HL-60/S4 treated with retinoic acid at 250 ng/mL for 4 days and 3 days (cell line): ENCODE data around the gene AFAP1L2.

Experiments used
- in situ Hi-C: fragments of 300-500 bp; cut with MboI; formaldehyde crosslinking; loops from 2 replicates; pipeline ENCODE4 v1.7.0; 2022; ENCODE audit warnings: low sequenced_read_pairs

The AFAP1L2 gene

DNA sequence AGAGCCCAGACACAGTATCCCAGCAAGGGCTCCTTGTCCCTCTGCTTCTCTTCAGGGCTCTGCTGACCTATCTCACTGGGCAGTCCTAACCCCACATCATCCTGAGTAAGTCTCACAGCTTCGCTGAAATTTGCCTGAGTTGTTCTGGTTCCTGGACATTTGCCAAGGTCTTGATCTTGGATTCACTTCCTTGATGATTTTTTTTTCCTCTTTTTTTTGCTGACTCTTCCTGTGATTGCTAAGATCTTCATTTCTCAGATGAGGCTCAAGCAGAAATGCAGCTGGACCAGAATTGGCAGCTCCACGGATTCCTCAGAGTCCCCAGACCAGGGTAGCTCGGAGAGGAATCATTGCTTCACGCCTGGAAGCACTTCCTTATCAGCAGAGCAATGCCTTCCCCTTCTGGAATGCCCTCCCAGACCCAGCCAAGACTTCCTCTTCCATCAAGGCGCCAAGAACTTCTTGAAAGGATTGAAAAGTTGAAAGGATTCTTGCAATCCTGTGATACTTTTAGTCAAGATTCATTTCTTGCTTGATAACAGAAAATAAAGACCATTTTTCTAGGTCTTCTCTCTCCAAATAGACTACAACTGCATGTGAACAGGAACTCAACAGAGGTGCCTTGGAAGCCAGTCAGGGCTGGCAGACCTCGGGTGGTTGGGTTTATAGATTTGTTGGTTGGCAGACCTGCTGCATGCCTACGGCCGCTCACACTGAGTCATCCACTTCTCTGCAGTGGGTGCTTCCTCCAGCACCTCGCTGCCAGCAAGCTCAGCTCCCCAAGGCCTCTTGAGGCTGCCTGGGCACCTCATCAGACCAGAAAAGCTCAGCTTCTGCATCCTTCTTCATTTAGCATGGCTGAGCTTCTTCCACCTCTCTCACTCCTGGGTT, 8.8 kb upstream of the AFAP1L2 start:
- in situ Hi-C loops, result no loop called here

DNA sequence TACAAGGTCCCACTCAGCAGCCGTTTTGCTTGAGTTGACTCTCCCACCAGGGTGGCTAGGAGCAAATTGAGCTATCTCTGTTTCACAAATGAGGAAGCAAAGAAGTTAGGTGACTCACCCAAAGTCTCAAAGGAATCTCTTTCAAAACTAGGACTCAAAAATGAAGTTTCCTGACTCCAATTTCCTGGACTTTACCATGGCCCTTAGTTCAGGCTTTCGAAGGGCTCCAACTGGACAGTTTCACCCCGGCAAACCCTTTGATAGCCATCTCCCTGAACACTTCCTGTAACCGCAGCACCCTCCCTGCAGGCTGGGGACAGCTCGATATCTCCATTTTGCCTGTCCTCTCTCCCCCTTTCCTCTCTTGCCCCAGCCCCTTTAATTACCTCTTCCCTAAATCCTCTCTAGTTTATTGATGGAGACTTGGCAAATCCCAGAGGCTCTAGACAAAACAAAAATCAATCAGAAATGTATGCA, 4.7 kb upstream of the AFAP1L2 start:
- in situ Hi-C loops, result no loop called here

DNA sequence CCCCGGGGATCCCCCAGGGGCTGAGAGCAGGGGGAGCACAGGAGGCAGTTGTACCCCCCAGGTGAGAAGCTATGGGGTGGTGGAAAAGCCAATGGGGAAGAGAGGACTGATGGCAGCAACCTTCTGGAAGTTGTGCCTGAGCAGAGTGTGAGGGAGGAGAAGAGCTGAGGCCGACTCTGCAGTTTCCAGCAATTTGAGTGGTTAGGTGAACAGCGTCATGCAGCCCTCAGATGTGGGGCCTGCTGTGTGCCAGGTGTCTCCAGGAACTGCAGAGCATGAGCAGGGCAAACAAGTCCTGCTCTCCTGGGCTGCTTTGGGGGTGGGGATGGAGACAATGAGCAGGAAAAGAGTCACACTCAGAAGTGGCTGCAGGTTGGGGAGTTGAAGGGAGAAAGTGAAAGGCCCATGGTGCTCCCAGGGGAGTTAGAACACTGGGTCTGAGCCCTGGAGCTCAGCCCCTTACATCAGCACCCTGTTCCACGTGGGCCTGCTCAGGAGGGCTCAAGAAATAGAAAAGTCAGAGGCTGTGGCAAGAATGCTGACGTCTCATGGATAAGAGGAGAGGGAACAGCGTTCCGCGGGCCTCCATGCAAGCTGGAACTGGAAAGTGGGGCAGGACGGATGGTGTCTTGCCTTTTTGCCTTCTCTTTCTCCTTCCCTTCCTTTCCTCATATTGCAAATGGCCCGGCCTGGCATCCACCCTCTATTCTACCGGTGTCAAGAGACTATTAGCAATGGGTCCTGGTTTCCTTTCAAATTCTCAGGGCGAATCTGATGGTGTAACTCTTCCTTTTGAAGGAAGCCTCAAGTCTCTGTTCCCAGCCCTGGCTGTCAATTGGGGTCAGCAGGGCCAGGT, 4.0 kb upstream of the AFAP1L2 start:
- in situ Hi-C loops, result no loop called here

DNA sequence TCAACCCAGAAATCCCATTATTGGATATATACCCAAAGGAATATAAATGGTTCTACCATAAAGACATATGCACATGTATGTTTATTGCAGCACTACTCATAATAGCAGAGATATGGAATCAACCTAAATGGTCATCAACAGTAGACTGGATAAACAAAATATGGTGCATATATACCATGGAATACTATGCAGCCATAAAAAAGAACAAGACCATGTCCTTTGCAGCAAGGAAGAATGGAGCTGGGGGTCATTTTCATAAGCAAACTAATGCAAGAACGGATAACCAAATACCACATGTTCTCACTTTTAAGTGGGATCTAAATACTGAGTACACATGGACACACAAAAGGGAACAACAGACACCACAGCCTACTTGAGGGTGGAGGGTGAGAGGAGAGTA, 2.2 kb upstream of the AFAP1L2 start:
- in situ Hi-C loops, result no loop called here

DNA sequence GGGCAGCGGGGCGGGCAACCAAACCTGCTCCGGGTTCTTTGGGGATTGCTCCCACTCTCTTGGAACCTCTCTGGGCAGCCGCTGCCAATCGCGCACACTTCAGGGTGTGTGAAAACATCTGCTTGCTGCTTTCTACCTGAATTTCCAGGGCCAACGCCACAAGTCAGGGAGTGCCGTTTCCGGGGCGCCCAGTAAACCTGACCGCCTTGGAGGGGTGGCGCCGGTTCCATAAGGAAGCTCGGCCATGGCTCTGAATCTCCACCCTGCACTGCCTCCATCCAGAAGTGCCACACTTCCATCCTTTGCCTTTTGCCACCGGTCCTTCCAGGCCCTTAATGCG, 679 bp upstream of the AFAP1L2 start:
- in situ Hi-C loops, result no loop called here

DNA sequence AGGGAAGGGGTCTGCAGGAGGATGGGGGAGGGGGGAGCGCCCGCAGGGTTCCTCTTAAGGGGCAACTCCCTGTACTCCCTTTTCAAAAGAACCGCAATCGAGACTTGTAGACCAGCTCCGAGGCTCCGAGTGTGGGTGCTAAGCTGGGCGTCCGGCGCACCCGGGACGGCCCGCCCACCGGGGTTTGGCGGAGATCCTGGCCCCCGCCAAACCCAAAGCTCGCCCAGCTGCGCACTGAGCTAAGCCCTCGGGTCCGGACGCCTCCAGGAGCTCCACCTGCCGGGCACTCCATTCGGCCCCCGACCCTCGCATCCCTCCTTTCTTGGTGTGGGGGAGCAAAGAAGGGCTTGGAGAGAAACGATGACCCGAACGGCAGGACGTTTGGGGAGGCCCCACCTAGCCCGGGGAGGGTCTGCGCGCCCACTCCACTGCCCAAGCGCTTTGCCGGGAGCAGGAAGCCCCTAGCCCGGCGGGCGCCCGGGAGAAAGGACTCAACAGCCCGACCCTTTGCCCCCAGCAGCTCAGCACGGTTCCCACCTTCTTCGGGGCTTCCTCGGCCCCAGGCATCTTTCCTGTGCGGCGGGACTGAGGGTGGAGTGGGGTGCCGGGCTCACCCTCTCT, 651 bp downstream of the AFAP1L2 start:
- in situ Hi-C loops, result no loop called here

DNA sequence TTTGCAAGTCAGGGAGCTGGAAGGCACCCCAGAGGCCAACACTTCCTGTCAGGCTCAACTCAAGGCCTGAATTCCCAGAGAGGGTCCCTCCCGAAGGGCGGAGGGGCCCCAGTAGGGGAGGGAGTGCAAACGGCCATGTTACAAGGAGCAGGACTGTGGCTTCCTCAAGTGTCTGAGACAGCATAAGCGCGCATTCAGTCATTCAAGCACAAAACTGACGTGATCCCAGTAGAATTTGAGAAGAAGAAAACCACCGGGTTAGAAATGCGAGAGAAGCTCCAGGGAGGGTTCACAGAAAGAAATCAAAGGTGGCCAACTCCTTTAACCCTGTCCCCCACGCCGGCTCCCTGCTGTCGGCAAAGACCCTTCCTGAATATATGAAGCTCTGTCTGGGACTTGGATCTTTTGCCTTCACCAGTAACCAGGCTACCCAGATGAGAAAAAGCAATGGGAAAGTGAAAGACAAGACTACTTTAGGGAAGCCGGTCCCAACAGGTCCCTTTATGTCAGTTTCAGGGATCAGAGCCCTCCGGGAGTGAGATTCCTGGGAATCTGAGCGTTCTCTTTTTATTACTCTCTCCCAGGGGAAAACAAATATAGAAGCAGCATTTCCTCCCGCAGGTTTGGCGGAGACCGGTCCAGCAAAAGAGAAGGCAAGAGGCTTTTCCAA, 1.3 kb downstream of the AFAP1L2 start:
- in situ Hi-C loops, result no loop called here

DNA sequence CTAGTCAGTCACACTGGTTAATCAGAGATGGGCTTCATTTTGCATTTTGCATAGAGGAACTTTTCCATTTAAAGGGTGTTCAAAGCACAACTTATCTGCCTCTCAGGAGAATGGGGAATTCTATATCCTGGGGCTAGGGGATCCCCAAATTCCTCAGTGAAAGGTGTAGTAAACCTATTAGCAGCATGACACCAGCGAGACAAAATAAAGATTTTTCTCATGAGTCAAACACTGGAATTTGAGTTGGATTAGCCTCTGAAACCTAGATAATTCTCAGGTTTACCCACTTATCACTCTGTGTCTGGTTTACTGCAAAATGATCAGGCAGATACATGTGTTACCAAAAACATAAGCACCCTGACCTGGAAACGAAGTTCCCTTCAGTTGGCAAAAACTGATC, 2.1 kb downstream of the AFAP1L2 start:
- in situ Hi-C loops, result no loop called here

DNA sequence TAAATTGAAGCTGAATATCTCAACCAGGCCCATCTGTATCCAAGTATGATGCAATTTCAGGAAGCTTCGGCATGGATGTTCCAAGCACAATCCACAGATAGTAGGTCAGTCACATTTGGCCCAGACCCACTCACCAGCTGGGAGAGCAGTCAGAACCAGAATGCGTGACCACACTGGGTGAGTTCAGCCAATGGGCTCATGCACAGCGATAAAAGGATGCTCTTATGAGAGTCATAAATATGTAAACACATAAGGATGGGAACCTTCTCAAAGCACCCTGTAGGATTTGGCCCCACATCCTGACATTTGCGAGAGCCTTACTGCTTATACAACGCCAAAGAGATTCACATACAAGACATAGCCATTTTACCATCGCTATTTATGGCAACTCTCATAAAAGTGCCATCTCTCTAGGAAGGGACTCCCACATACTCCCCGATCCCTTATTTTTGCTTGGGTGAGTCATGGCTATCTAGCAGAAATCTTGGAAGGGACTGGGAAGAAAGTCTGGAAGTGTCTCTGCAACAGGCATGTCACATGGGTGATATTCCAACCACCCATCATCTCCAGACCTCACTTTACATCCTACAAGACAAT, 3.0 kb downstream of the AFAP1L2 start:
- in situ Hi-C loops, result no loop called here

DNA sequence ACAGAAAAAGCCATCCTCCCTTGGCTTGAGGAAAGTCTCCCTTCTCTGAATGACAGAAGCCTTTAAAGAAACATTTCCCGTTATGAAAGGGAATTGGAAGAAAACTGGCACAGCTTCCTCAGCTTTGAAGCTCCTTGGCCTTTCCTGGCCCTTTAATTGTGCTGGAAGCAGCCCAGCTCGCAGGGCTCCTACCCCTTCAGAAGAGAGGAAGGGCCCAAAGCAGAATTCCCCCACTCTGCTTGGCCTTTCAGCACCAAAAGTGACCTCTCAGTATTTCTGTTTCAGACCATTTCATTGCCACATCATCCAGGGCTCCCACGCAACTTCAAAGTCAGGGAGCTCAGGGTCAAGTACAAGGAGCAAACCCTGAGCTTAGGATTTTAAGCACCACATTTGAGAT, 4.2 kb downstream of the AFAP1L2 start:
- in situ Hi-C loops, result no loop called here

DNA sequence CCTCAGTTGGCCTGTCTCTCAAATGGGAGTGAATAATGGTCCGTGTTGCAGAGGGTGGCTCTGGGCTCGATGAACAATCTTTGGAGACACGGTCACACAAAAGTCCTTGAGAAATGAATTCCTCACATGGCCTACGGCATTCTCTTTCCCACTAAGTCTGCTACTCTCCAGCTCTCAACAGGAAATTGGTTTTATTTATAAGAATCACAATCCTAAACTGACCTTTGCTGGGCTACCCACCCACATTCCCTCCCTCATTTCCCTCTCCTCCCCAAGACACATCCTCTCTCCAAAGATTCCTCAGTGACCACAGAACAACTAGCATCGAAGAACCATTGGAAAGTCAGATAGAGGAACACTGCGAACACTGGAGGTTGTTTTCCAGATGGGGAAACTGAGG, 4.7 kb downstream of the AFAP1L2 start:
- in situ Hi-C loops, result no loop called here

DNA sequence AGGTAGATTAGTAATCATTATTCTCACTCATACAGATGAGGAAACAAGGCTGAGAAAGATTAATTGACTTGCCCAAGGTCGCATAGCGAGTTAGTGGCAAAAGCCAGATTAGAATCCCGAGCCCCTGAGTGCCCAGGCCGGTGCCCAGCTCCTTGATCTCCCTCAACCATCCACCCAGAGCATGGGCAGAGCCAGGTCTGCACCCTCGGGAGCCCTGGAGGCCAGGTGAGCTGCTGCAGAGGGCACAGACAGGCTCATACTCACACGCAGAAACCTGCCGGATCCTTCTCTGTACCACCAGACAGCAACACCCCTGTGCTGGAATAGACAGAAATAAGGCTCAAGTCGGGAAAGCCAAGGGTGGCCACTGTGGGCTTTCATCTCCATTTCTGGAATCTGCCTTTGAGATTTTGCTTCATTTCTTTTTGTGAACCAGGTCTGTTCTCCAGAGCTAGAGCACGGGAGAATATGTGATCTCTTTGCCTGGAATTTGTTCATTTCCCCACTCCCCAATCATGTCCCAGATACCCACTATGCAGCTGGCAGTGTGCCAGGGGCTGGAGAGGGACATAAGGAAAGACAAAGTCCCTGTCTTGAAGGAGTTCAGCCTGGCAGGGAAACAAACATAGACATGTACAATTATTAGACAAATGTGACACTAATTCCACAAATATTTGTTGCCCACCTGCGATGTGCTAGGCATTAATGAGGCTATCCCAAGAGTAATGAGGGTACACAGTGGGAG, 5.5 kb downstream of the AFAP1L2 start:
- in situ Hi-C loops, result no loop called here

DNA sequence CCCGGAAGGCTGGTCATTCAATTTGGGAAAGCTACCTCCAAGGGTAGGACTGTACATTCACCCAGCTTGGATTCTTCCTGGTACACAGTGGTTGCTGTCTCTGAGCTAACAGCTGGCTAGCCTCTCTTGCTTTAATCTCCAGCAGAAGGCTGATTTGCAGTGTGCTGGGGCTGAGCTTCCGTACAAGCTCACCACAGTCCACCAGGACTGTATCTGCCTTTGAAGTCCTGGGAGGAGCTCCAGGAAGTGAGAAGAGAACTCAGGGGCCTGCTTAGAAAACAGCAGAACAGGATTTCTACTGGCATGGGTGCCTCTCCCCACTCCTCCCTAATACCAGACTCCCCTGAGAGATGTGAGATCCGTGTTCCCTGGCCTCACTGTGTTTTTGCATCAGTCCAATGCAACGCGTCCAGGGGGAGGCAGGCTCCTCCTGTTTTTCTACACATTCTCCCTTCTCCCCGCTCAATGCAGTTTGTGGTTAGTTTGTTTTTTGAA, 6.6 kb downstream of the AFAP1L2 start:
- in situ Hi-C loops, result no loop called here

DNA sequence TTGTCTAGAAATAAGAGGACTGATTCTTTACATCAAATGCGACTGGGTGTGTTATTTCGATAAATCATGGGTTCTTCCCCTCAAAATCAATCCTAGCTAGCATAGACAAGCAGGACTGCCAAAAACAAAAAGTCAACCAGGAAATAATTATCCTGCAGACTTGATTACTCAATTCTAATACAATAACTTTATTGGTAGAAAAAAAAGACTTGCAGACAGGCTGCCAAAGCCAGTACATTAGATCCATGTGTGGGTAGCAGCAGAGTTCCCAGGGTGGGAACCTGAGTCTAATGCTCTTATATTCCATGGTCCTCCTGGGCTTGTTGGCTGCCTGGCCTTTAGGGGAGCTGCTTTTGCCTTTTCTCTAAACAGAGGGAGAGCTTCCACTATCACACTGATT, 7.8 kb downstream of the AFAP1L2 start:
- in situ Hi-C loops, result no loop called here

DNA sequence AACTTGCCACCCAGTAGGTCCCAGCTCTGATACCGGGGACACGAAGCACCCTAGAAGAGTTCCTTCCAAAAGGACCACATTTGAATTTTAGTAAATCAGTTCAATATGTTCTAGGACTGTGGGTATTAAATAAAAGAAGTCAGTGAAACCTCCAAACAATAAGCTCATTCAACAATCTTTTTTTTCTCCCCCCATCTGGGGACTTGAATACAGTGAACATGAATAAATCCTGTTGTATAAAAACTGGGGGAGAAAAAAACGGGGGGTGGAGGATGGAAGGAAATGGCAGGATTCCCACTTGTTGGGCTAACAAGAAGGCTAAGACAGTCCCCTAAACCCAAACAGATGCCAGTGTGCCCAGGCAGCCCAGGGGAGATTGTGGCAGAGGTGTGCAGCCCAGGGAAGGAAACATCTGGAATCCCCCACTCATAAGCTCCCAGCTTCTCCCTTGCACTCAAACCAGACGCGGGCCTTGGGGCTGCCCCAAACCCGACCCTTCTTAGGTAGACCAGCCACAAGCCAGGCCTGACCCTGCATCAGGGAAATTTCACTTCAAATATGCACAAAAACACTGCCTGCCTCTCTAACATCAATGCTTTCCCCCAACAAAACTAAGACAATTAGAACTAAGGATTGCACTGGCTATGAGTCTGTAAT, 8.8 kb downstream of the AFAP1L2 start:
- in situ Hi-C loops, result no loop called here

DNA sequence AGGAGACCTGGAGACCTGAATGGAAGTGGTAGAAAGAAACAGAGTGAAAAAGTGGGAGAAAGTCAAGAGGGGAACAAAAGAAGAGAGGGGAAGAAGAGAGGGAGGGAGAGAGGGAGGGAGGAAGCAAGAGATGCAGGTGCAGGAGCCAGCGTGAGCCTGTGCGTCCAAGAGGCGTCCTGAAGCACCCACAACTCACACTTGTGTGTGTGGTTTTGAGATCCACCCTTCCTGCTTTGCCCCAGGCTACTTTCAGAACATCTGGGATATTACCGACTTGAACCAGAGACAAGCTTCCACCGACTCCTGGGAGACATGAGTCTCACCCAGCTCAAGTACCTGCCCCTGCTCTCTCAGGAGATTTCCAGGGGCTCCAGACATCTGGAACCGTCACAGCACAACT, 9.8 kb downstream of the AFAP1L2 start:
- in situ Hi-C loops, result no loop called here

DNA sequence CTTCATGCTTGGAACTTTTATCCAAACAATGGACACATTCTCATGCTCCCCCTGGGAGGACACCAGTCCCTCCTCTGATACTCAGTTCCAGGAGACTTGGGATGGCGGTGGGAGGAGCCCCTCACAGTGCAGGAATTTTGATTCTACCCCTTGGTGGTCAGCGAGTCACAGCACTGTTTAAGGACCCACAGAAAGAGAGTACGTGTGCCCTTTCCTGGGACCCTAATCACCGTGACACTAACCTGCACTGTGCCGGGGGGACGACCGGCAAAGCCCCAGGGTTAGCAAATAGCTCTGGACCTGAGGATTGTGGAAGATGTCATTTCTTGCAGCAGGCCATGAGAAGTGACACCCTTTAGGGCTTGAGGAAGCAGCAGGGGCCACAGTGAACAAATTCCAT, 10.4 kb downstream of the AFAP1L2 start:
- in situ Hi-C loops, result no loop called here

DNA sequence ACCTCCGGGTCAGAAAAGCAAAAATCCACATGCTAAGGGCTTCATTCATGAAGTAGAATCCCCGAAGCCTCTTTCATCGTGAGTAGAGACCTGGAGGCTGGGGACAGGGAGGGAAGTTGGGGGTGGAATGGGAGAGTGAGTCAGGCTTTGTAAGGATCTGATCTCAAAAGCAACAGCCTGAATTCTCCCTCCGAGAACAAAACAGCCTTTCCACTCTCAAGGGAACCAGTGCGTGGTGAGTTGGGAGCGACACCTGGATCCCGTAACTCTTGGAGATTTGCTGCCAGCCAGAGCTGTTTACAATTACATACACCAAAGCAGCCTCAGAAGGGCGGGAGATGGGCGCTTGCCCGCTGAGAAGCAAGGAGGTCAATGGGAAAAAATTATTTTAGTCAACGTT, 10.8 kb downstream of the AFAP1L2 start:
- in situ Hi-C loops, result no loop called here

DNA sequence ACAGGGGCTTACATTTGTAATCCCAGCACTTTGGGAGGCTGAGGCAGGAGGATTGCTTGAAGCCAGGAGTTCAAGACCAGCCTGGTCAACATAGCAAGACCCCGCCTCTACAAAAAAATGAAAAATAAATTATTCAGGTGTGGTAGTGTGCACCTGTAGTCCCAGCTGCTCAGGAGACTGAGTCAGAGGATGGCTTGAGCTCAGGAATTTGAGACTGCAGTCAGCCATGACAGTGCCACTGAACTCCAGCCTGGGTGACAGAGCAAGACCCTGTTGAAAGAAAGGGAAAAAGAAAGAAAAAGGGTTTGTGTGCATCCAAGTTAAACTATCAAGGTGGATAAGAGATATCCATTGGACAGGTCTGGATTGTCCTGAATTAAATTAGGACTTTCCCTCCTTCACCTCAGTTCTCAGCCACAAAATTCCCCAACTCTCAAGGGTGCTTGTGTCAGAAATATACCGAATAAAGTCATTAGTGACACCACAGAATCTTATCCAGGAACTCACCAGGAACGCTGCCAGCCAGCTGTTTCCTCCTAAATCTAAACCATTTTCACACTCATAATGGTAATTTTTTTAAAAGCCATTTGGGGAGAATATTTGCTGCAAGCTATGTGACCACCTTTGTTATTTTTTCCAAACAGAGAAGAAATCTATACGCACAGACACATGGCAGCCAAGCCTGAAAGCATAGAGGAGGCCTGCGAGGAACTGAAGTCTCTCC, 12.0 kb downstream of the AFAP1L2 start:
- in situ Hi-C loops, result no loop called here
